Progenitor cell of endocrine pancreas (in vitro differentiated cells): Measurements from ENCODE around the gene GUCA2B. TPM values are rescaled to one million over a fixed set of nuclear protein-coding genes. Genes with fewer than 3 reads are reported as not detected.

ENCODE experiments used
- DNase-seq: peaks from one replicate; pipeline ENCODE4 v3.0.0; 2021; ENCODE audit warnings: low spot score; ENCODE audit not compliant: unreplicated experiment
- H3K27ac Mint-ChIP-seq: 2 replicates; pipeline ENCODE4 v1.8.0; 2021; ENCODE audit warnings: mild to moderate bottlenecking, moderate library complexity, mixed read lengths
- H3K27me3 Mint-ChIP-seq: 2 replicates; pipeline ENCODE4 v1.8.0; 2021; ENCODE audit warnings: mixed read lengths
- H3K36me3 Mint-ChIP-seq: 2 replicates; pipeline ENCODE4 v1.8.0; 2022; ENCODE audit warnings: mixed read lengths; ENCODE audit not compliant: insufficient read depth
- H3K4me1 Mint-ChIP-seq: 2 replicates; pipeline ENCODE4 v1.8.0; 2021; ENCODE audit warnings: low read depth, mixed read lengths
- H3K4me3 Mint-ChIP-seq: 2 replicates; pipeline ENCODE4 v1.8.0; 2021; ENCODE audit warnings: low read depth, mild to moderate bottlenecking, moderate library complexity, mixed read lengths
- H3K9me3 Mint-ChIP-seq: 2 replicates; pipeline ENCODE4 v1.8.0; 2021; ENCODE audit warnings: low read depth, mixed read lengths
- CTCF ChIP-seq: fragments of 200-600 bp; sonication (generic); IDR thresholded peaks from one replicate; pipeline ENCODE4 v1.5.0; 2021; ENCODE audit warnings: antibody characterized with exemption, mild to moderate bottlenecking; ENCODE audit not compliant: unreplicated experiment
- total RNA-seq: library from RNA; stranded (reverse); gene quantifications from 2 replicates; pipeline ENCODE4 v1.2.1, GENCODE V29; 2021

The GUCA2B gene
- total RNA-seq, 1 donor from 2014 or later = 0.89 TPM

GRCh38 chr1:42175314-42176054 lies 22.3 kb downstream of the GUCA2B start:
- Mint-ChIP-seq H3K36me3 (peaks cover 2% of the 10 kb centered on the region), H3K4me1 (peaks cover 13% of the 10 kb centered on the region)
- TF ChIP-seq CTCF = no peak

GRCh38 chr1:42176902-42177519 lies 23.8 kb downstream of the GUCA2B start:
- Mint-ChIP-seq H3K4me3 (no peak overlapping the region), H3K4me1 (peaks cover 13% of the 10 kb centered on the region), H3K27me3 (no peaks in the 10 kb centered on the region), H3K27ac (no peak overlapping the region), H3K9me3 (no peaks in the 10 kb centered on the region), H3K36me3 (peaks cover 2% of the 10 kb centered on the region)
- no peak for DNase-seq
- peak; percentile 89 for TF ChIP-seq CTCF

More at GRCh38 chr1:42175314-42176054, 22.3 kb downstream of the GUCA2B start:
- H3K27me3 Mint-ChIP-seq = no peaks in the 10 kb centered on the region
- no peak overlapping the region for H3K27ac Mint-ChIP-seq
- H3K9me3 Mint-ChIP-seq = no peaks in the 10 kb centered on the region
- DNase-seq = no peak
- H3K4me3 Mint-ChIP-seq = no peak overlapping the region

GRCh38 chr1:42177541-42177981 lies 24.4 kb downstream of the GUCA2B start:
- Mint-ChIP-seq H3K4me3 (no peak overlapping the region), H3K9me3 (no peaks in the 10 kb centered on the region), H3K4me1 (peaks cover 13% of the 10 kb centered on the region), H3K27ac (no peak overlapping the region), H3K36me3 (peaks cover 2% of the 10 kb centered on the region), H3K27me3 (no peaks in the 10 kb centered on the region)
- no peak for DNase-seq
- no peak for TF ChIP-seq CTCF

GRCh38 chr1:42178249-42178648 lies 25.0 kb downstream of the GUCA2B start:
- Mint-ChIP-seq H3K27me3 (no peaks in the 10 kb centered on the region), H3K9me3 (no peaks in the 10 kb centered on the region), H3K4me3 (no peak overlapping the region), H3K36me3 (peaks cover 2% of the 10 kb centered on the region), H3K27ac (no peak overlapping the region), H3K4me1 (peaks cover 13% of the 10 kb centered on the region)
- no peak for TF ChIP-seq CTCF
- no peak for DNase-seq

- no peak for DNase-seq
- no peaks in the 10 kb centered on the region for H3K27me3 Mint-ChIP-seq
- no peak overlapping the region for H3K4me3 Mint-ChIP-seq
- H3K4me1 Mint-ChIP-seq = peaks cover 11% of the 10 kb centered on the region
- H3K27ac Mint-ChIP-seq = no peak overlapping the region
- no peaks in the 10 kb centered on the region for H3K9me3 Mint-ChIP-seq
- TF ChIP-seq CTCF = no peak
- peaks cover 2% of the 10 kb centered on the region for H3K36me3 Mint-ChIP-seq
Observed at GRCh38 chr1:42179275-42179674, 26.1 kb downstream of the GUCA2B start.
